Endodermal cell (in vitro differentiated cells): ENCODE measurements around the gene PIGW. TPM values are rescaled to one million over a fixed set of nuclear protein-coding genes. Genes with fewer than 3 reads are reported as not detected.

Experiments used
- DNase-seq: peaks from one replicate; pipeline ENCODE4 v3.0.0-alpha.2; 2017
- H3K27ac ChIP-seq: 2 replicates; pipeline ENCODE4 v1.5.1; 2013; ENCODE audit warnings: mild to moderate bottlenecking, low read depth, low read length, moderate library complexity
- H3K27me3 ChIP-seq: 2 replicates; pipeline ENCODE4 v1.6.1; 2013; ENCODE audit warnings: mild to moderate bottlenecking, low read length, moderate library complexity; ENCODE audit not compliant: insufficient read depth, control insufficient read depth, poor library complexity, severe bottlenecking
- H3K36me3 ChIP-seq: 2 replicates; pipeline ENCODE4 v1.7.0; 2013; ENCODE audit warnings: mild to moderate bottlenecking, low read length, moderate library complexity; ENCODE audit not compliant: control insufficient read depth, insufficient read depth
- H3K4me1 ChIP-seq: one replicate; pipeline ENCODE4 v1.7.0; 2013; ENCODE audit warnings: low read length; ENCODE audit not compliant: control insufficient read depth, insufficient read depth
- H3K4me3 ChIP-seq: 2 replicates; pipeline ENCODE4 v1.5.1; 2013; ENCODE audit warnings: mild to moderate bottlenecking, low read length, moderate library complexity
- H3K9ac ChIP-seq: 2 replicates; pipeline ENCODE4 v1.6.1; 2013; ENCODE audit warnings: mild to moderate bottlenecking, low read length, moderate library complexity; ENCODE audit not compliant: poor library complexity, severe bottlenecking; ENCODE audit errors: extremely low read depth
- H3K9me3 ChIP-seq: 2 replicates; pipeline ENCODE4 v1.6.1; 2013; ENCODE audit warnings: mild to moderate bottlenecking, low read length, moderate library complexity; ENCODE audit not compliant: control insufficient read depth
- H3K27ac Mint-ChIP-seq: 2 replicates; pipeline ENCODE4 v1.8.0; 2020; ENCODE audit warnings: mixed read lengths
- H3K27me3 Mint-ChIP-seq: 2 replicates; pipeline ENCODE4 v1.8.0; 2021; ENCODE audit warnings: mild to moderate bottlenecking, mixed read lengths; ENCODE audit not compliant: insufficient read depth
- H3K36me3 Mint-ChIP-seq: 2 replicates; pipeline ENCODE4 v1.8.0; 2020; ENCODE audit warnings: low read depth, mixed read lengths
- H3K4me1 Mint-ChIP-seq: 2 replicates; pipeline ENCODE4 v1.8.0; 2020; ENCODE audit warnings: mixed read lengths
- H3K4me3 Mint-ChIP-seq: 2 replicates; pipeline ENCODE4 v1.8.0; 2020; ENCODE audit warnings: mild to moderate bottlenecking, moderate library complexity, mixed read lengths
- H3K9me3 Mint-ChIP-seq: 2 replicates; pipeline ENCODE4 v1.8.0; 2020; ENCODE audit warnings: mild to moderate bottlenecking, mixed read lengths
- WGBS, 2 experiments: methylation state at CpG; one replicate each; pipeline versions ENCODE4 v1.1.5 to v1.1.7; 2013; ENCODE audit warnings: missing lambda C conversion rate in 2 of 2, mixed read lengths in 1 of 2; ENCODE audit not compliant: insufficient coverage in 1 of 2, insufficient read length in 1 of 2; 5-methylcytosine and 5-hydroxymethylcytosine counted together
- total RNA-seq, 2 donors: library from RNA; stranded (reverse); fragmentation: NEBNext Ultra II Directional in 1 of 2; extraction: Animal tissue kit (Norgen Biotek cat#: 25700) in 1 of 2; gene quantifications; 2 replicates in 1 of 2; 3 replicates in 1 of 2; pipeline ENCODE4 v1.2.1, GENCODE V29; 2021
- TF ChIP-seq, protein P1 (sequence below): fragments of 200-600 bp; sonication (generic); conservative IDR thresholded peaks from 2 replicates; pipeline ENCODE4 v1.5.0; 2021; ENCODE audit warnings: antibody characterized with exemption, mild to moderate bottlenecking

PIGW gene
- total RNA-seq, 2 donors from 2014 or later = 10.8 to 16.6 TPM

DNA sequence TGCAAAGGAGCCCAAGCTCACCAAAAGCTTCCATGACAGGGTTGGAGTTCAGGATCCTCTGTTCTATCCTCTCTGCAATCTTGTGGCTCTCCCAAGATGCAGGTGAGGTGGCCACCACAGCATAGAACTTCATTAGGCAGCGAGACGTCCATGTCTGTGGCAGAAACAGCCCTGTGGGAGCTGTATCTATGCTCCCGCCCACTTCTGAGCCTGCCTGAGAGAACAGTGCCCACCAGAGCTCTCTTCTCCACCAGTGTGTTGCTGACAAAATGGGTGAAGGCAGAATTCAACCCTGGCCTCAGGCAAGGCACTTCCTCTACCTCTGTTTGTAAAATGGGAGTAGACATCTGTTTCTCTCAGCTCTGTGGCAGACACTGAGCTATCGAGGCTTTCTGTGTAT lies 18.9 kb upstream of the PIGW start:
- H3K27ac Mint-ChIP-seq = no peak overlapping the region
- Histone ChIP-seq H3K27ac (no peak overlapping the region), H3K4me1 (no peaks in the 10 kb centered on the region), H3K4me3 (no peak overlapping the region), H3K36me3 (peaks cover 89% of the 10 kb centered on the region), H3K9ac (no peak overlapping the region), H3K9me3 (no peaks in the 10 kb centered on the region), H3K27me3 (no peaks in the 10 kb centered on the region)
- TF ChIP-seq, protein P1, sequence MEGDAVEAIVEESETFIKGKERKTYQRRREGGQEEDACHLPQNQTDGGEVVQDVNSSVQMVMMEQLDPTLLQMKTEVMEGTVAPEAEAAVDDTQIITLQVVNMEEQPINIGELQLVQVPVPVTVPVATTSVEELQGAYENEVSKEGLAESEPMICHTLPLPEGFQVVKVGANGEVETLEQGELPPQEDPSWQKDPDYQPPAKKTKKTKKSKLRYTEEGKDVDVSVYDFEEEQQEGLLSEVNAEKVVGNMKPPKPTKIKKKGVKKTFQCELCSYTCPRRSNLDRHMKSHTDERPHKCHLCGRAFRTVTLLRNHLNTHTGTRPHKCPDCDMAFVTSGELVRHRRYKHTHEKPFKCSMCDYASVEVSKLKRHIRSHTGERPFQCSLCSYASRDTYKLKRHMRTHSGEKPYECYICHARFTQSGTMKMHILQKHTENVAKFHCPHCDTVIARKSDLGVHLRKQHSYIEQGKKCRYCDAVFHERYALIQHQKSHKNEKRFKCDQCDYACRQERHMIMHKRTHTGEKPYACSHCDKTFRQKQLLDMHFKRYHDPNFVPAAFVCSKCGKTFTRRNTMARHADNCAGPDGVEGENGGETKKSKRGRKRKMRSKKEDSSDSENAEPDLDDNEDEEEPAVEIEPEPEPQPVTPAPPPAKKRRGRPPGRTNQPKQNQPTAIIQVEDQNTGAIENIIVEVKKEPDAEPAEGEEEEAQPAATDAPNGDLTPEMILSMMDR = no peak
- peaks cover 2% of the 10 kb centered on the region for H3K4me1 Mint-ChIP-seq
- no peaks in the 10 kb centered on the region for H3K27me3 Mint-ChIP-seq
- H3K4me3 Mint-ChIP-seq = no peak overlapping the region
- peak; percentile 37 for DNase-seq
- 93 to 96% methylated on average over 2 to 3 of the region's 4 CpGs for WGBS, 2 experiments
- H3K36me3 Mint-ChIP-seq = peaks cover 64% of the 10 kb centered on the region
- H3K9me3 Mint-ChIP-seq = no peaks in the 10 kb centered on the region

DNA sequence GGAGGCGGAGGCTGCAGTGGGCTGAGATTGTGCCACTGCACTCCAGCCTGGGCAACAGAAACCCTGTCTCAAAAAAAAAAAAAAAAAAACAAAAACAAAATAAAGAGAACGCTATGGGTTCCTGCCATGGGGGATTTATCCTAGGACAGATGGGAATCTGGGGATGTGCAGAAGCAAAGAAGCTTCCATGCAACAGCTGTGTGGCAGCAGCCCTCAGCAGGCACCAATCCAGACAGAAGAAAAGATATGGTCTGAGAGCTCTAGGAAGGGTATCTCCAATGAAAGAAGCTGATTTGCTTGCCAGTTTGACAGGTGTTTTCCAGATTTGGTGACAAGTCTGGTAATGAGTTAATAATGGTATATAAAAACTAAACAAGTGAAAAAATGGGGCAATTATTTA lies 11.7 kb upstream of the PIGW start:
- Histone ChIP-seq H3K27ac (no peak overlapping the region), H3K9ac (no peak overlapping the region), H3K27me3 (no peaks in the 10 kb centered on the region), H3K9me3 (no peaks in the 10 kb centered on the region), H3K4me1 (no peaks in the 10 kb centered on the region), H3K4me3 (no peak overlapping the region), H3K36me3 (peaks cover 89% of the 10 kb centered on the region)
- Mint-ChIP-seq H3K4me1 (peaks cover 2% of the 10 kb centered on the region), H3K36me3 (peaks cover 71% of the 10 kb centered on the region), H3K27ac (no peak overlapping the region), H3K27me3 (no peaks in the 10 kb centered on the region), H3K9me3 (no peaks in the 10 kb centered on the region), H3K4me3 (no peak overlapping the region)
- no peak for DNase-seq
- TF ChIP-seq, protein P1 = no peak
- 96 to 100% methylated on average over 1 to 2 of the region's 2 CpGs for WGBS, 2 experiments

DNA sequence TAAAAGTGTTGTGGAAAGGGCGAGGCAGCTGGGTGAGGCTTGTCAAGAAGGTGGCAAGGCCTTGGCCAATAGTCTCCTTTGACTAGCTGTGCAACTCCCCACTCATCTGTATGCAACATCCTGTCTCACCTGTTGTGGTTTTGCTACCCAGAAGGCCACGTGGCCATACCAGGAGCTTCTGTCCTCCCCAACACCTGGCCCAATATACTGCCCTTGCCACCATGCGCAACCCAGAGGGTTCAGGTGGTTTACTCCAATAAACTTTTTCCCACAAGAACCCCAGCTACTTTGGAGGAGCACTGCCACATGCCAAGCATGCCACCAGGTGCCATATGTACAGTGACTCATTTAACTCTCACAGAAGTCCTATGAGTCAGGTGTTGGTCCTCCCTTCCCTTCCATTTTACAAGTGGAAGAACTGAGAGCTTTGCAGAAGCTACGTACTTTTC lies 10.3 kb upstream of the PIGW start:
- DNase-seq = no peak
- no peaks in the 10 kb centered on the region for H3K27me3 ChIP-seq
- no peak overlapping the region for H3K4me3 Mint-ChIP-seq
- H3K4me1 ChIP-seq = no peaks in the 10 kb centered on the region
- H3K4me3 ChIP-seq = no peak overlapping the region
- H3K4me1 Mint-ChIP-seq = peaks cover 2% of the 10 kb centered on the region
- H3K27me3 Mint-ChIP-seq = no peaks in the 10 kb centered on the region
- WGBS, 2 experiments = 95 to 100% methylated on average over 3 to 4 of the region's 4 CpGs
- H3K9ac ChIP-seq = no peak overlapping the region
- no peak overlapping the region for H3K27ac ChIP-seq
- H3K9me3 Mint-ChIP-seq = no peaks in the 10 kb centered on the region
- peaks cover 67% of the 10 kb centered on the region for H3K36me3 Mint-ChIP-seq
- H3K27ac Mint-ChIP-seq = no peak overlapping the region
- H3K9me3 ChIP-seq = no peaks in the 10 kb centered on the region
- TF ChIP-seq, protein P1 = no peak
- H3K36me3 ChIP-seq = peaks cover 91% of the 10 kb centered on the region
